Right renal pelvis (tissue), 4 donors: ENCODE measurements around the gene ECHDC3. TPM values are rescaled to one million over a fixed set of nuclear protein-coding genes. Genes with fewer than 3 reads are reported as not detected.

Experiments
- DNase-seq, 4 donors: peaks; one replicate each; pipeline ENCODE4 v3.0.0-alpha.2; 2013; ENCODE audit warnings: low read depth in 4 of 4, low spot score in 3 of 4, missing footprints in 1 of 4
- polyA plus RNA-seq, 4 donors: library from polyadenylated mRNA; unstranded; fragments of 120-200 nt; gene quantifications; one replicate each; pipeline ENCODE4 v1.2.1, GENCODE V29; 2013; ENCODE audit not compliant: insufficient read length in 4 of 4

ECHDC3 gene
- polyA plus RNA-seq, 4 donors, result 9.4 to 18.9 (median 15.9) TPM

- no peak for DNase-seq
Measured at GRCh38 chr10:11746883-11747539, 4.8 kb downstream of the ECHDC3 start.

- DNase-seq, result no peak
Measured at GRCh38 chr10:11748866-11749265, 6.7 kb downstream of the ECHDC3 start.

GRCh38 chr10:11750420-11750819, 8.2 kb downstream of the ECHDC3 start:
- no peak for DNase-seq

- no peak for DNase-seq
Measured at GRCh38 chr10:11754173-11754572, 12.0 kb downstream of the ECHDC3 start.

- no peak for DNase-seq
Measured at GRCh38 chr10:11754620-11755019, 12.4 kb downstream of the ECHDC3 start.

- no peak for DNase-seq
Measured at GRCh38 chr10:11755512-11756263, 13.5 kb downstream of the ECHDC3 start.

- DNase-seq, result no peak
Measured at GRCh38 chr10:11756766-11757315, 14.7 kb downstream of the ECHDC3 start.

- DNase-seq, result peak; percentile 45 to 68 (median 59)
Measured at GRCh38 chr10:11757454-11757820, 15.3 kb downstream of the ECHDC3 start.

GRCh38 chr10:11757821-11758463, 15.8 kb downstream of the ECHDC3 start:
- peak; percentile 66 to 79 (median 69) for DNase-seq

- DNase-seq, result no peak
Measured at GRCh38 chr10:11758527-11759236, 16.5 kb downstream of the ECHDC3 start.

- no peak for DNase-seq
Measured at GRCh38 chr10:11759347-11759746, 17.2 kb downstream of the ECHDC3 start.

GRCh38 chr10:11760151-11760550, 18.0 kb downstream of the ECHDC3 start:
- DNase-seq, result no peak

GRCh38 chr10:11760861-11761260, 18.7 kb downstream of the ECHDC3 start:
- DNase-seq, result no peak

GRCh38 chr10:11761431-11761830, 19.2 kb downstream of the ECHDC3 start:
- no peak for DNase-seq

GRCh38 chr10:11762706-11763500, 20.7 kb downstream of the ECHDC3 start:
- DNase-seq, result no peak

GRCh38 chr10:11763501-11763861, 21.3 kb downstream of the ECHDC3 start:
- DNase-seq, result no peak

GRCh38 chr10:11765141-11765540, 23.0 kb downstream of the ECHDC3 start:
- DNase-seq, result no peak

GRCh38 chr10:11772575-11773288, 30.6 kb downstream of the ECHDC3 start:
- no peak for DNase-seq

GRCh38 chr10:11773761-11774441, 31.7 kb downstream of the ECHDC3 start:
- DNase-seq, result no peak
